Fibroblast of lung (primary cell): ENCODE results near the gene NCOR2. TPM values are rescaled to one million over a fixed set of nuclear protein-coding genes. Genes with fewer than 3 reads are reported as not detected.

Experiments used
- DNase-seq, 2 donors: peaks; one replicate each; pipeline versions ENCODE4 v3.0.0 to v3.0.0-alpha.2; 2010; ENCODE audit warnings: low read depth in 2 of 2
- H2AFZ ChIP-seq: 2 replicates; pipeline ENCODE4 v1.5.1; 2012; ENCODE audit warnings: low read length, control low read depth, inconsistent platforms
- H3K27ac ChIP-seq: 2 replicates; pipeline ENCODE4 v1.5.1; 2011; ENCODE audit warnings: low read length, control low read depth; ENCODE audit not compliant: insufficient read depth
- H3K27me3 ChIP-seq: 2 replicates; pipeline ENCODE4 v1.5.1; 2011; ENCODE audit warnings: mild to moderate bottlenecking, low read length; ENCODE audit not compliant: control insufficient read depth, insufficient read depth
- H3K36me3 ChIP-seq: 2 replicates; pipeline ENCODE4 v1.5.1; 2011; ENCODE audit warnings: low read length; ENCODE audit not compliant: control insufficient read depth, insufficient read depth
- H3K4me1 ChIP-seq: 2 replicates; pipeline ENCODE4 v1.5.1; 2011; ENCODE audit warnings: low read length; ENCODE audit not compliant: control insufficient read depth, insufficient read depth; ENCODE audit errors: extremely low read depth
- H3K4me2 ChIP-seq: 2 replicates; pipeline ENCODE4 v1.5.1; 2011; ENCODE audit warnings: low read length, control low read depth; ENCODE audit not compliant: insufficient read depth; ENCODE audit errors: extremely low read depth
- H3K4me3 ChIP-seq, 4 experiments: fragments of 200-600 bp in 1 of 4; sonication (generic) in 1 of 4; replicated peaks in 1 of 4; 2 replicates each; pipeline ENCODE4 v1.5.1; 2011 to 2016; ENCODE audit warnings: low read length in 4 of 4, low read depth in 3 of 4, mild to moderate bottlenecking in 3 of 4, control low read depth in 2 of 4, inconsistent platforms in 1 of 4, mixed read lengths in 1 of 4; ENCODE audit not compliant: insufficient read depth in 1 of 4; ENCODE audit errors: control extremely low read depth in 1 of 4
- H3K79me2 ChIP-seq: 2 replicates; pipeline ENCODE4 v1.5.1; 2012; ENCODE audit warnings: mild to moderate bottlenecking, low read length, inconsistent platforms; ENCODE audit not compliant: control insufficient read depth, insufficient read depth
- H3K9ac ChIP-seq: 2 replicates; pipeline ENCODE4 v1.5.1; 2011; ENCODE audit warnings: mild to moderate bottlenecking, low read length, control low read depth; ENCODE audit not compliant: insufficient read depth
- H3K9me3 ChIP-seq: 2 replicates; pipeline ENCODE4 v1.5.1; 2012; ENCODE audit warnings: low read depth, low read length; ENCODE audit not compliant: control insufficient read depth, insufficient read depth
- H4K20me1 ChIP-seq: 2 replicates; pipeline ENCODE4 v1.5.1; 2011; ENCODE audit warnings: low read length; ENCODE audit not compliant: control insufficient read depth, insufficient read depth; ENCODE audit errors: extremely low read depth
- CTCF ChIP-seq, 2 donors: IDR thresholded peaks in 1 of 2; conservative IDR thresholded peaks in 1 of 2; 1 replicate in 1 of 2; 2 replicates in 1 of 2; pipeline ENCODE4 v1.5.1; 2011 to 2012; ENCODE audit warnings: low read length in 2 of 2, control low read depth in 1 of 2, inconsistent platforms in 1 of 2, low read depth in 1 of 2, mild to moderate bottlenecking in 1 of 2
- EZH2 ChIP-seq: IDR thresholded peaks from 2 replicates; pipeline ENCODE4 v1.5.1; 2012; ENCODE audit warnings: low read length, control low read depth, mild to moderate bottlenecking; ENCODE audit errors: missing control alignments
- polyA plus RNA-seq, 2 donors: library from polyadenylated mRNA; depleted of rRNA in 1 of 2; stranded (reverse) in 1 of 2; unstranded in 1 of 2; fragments of >200 nt; gene quantifications; 2 replicates each; pipeline ENCODE4 v1.2.1, GENCODE V29; 2011 to 2012; ENCODE audit warnings: missing spikeins in 1 of 2
- total RNA-seq: library from RNA; depleted of rRNA; stranded (reverse); fragments of >200 nt; gene quantifications from 2 replicates; pipeline ENCODE4 v1.2.1, GENCODE V29; 2014

NCOR2 gene
- total and polyA plus RNA-seq, 2 donors (not counting 1 experiment from before 2014, with no cell fraction given): 6.1 to 17.2 TPM

- H3K4me1 ChIP-seq: no peaks in the 10 kb centered on the region
- H3K9ac ChIP-seq: no peak overlapping the region
- H3K36me3 ChIP-seq: no peaks in the 10 kb centered on the region
- no peaks in the 10 kb centered on the region for H4K20me1 ChIP-seq
- H3K79me2 ChIP-seq: no peaks in the 10 kb centered on the region
- no peak overlapping the region for H3K4me2 ChIP-seq
- no peak for DNase-seq
- H3K27ac ChIP-seq: no peak overlapping the region
- H2AFZ ChIP-seq: no peak overlapping the region
- H3K9me3 ChIP-seq: no peaks in the 10 kb centered on the region
- no peak overlapping the region for H3K4me3 ChIP-seq
- TF ChIP-seq CTCF (conservative IDR thresholded peaks at IDR 0.05 in 1 of 2, IDR thresholded peaks at IDR 0.05 in 1 of 2; ENCODE audit: low read depth in 1 of 2, low read length in 2 of 2) (no peak), EZH2 (no peak)
- no peaks in the 10 kb centered on the region for H3K27me3 ChIP-seq
Measured at GRCh38 chr12:124605883-124606774, 38.7 kb upstream of the NCOR2 start.

DNA sequence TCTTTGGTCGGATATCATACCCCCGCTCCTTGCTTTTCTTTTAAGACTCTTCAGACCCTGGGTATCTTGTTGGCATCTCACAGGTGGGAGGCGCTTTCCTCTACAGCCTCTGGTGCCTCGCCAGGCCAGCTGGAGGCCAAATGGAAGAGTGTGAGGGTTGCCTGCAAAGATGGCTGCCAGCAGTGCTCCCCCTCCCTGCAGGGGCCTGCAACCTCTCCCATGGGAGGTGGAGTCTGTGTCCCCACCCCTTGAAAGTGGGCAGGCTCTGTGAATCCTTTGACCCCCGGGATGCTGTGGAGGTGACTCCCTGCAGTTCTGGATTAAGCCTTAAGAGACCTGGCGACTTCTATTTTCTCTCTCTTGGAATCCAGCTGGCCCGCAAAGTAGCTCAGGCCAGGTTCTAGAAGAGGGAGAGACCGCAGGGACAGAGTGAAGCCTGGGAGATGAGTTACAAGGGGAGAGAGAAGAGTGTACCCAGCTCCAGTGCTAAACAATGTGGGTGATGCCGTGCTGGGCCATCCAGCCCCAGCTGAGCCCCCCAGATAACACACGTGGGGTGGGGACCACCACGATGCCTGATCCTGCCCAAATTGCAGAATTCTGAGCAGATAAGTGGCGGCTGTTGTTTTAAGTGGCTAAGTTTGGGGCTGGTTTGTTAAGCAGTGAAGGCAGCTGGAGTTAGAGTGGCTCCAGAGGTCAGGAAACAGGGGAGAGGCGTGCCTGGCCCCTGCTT lies 37.9 kb upstream of the NCOR2 start:
- H3K36me3 ChIP-seq: no peaks in the 10 kb centered on the region
- no peak for TF ChIP-seq CTCF (conservative IDR thresholded peaks at IDR 0.05 in 1 of 2, IDR thresholded peaks at IDR 0.05 in 1 of 2; ENCODE audit: low read depth in 1 of 2, low read length in 2 of 2)
- TF ChIP-seq EZH2: no peak
- no peaks in the 10 kb centered on the region for H3K4me1 ChIP-seq
- no peaks in the 10 kb centered on the region for H3K79me2 ChIP-seq
- H3K9me3 ChIP-seq: no peaks in the 10 kb centered on the region
- DNase-seq: no peak
- no peaks in the 10 kb centered on the region for H3K27me3 ChIP-seq
- no peak overlapping the region for H2AFZ ChIP-seq
- no peak overlapping the region for H3K4me2 ChIP-seq
- no peak overlapping the region for H3K4me3 ChIP-seq
- H3K9ac ChIP-seq: no peak overlapping the region
- H4K20me1 ChIP-seq: no peaks in the 10 kb centered on the region
- H3K27ac ChIP-seq: no peak overlapping the region

DNA sequence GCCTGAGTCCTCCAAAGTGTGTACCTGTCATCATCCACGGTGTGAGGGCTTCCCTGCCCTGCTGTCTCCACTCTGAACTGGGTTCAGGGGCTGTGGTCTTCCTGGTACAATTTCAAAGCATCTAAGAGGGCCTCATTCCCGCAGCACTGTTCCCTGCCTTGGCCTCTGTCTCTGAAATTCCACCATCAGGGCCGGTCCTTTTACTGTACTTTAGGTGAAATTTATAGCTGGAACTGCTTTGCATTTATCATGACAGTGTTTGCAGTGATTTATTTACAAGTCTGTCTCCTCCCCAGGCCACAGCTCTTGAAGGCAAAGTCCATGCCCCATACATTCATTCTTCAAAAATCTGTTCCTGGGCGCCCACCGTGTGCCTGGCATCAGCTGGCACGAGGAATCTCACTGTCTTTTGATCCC lies 36.9 kb upstream of the NCOR2 start:
- Histone ChIP-seq H3K4me3 (no peak overlapping the region), H3K4me2 (no peak overlapping the region), H3K9me3 (no peaks in the 10 kb centered on the region), H3K36me3 (no peaks in the 10 kb centered on the region), H3K79me2 (no peaks in the 10 kb centered on the region), H3K4me1 (no peaks in the 10 kb centered on the region), H4K20me1 (no peaks in the 10 kb centered on the region), H3K27me3 (no peaks in the 10 kb centered on the region), H3K27ac (no peak overlapping the region), H3K9ac (no peak overlapping the region), H2AFZ (no peak overlapping the region)
- TF ChIP-seq EZH2 (no peak), CTCF (conservative IDR thresholded peaks at IDR 0.05 in 1 of 2, IDR thresholded peaks at IDR 0.05 in 1 of 2; ENCODE audit: low read depth in 1 of 2, low read length in 2 of 2) (no peak)
- DNase-seq: no peak
